NOMO-1 (cell line): Measurements from ENCODE around the gene SGMS1.
A peak's percentile ranks its signal among the peaks of the same experiment; 100 is the strongest.
"Not testable (repeated sequence)": the region's sequence is repeated elsewhere in the genome, so short reads cannot be mapped to it uniquely, and the experiment has no call there.

ENCODE experiments used
- DNase-seq, 2 experiments: peaks; one replicate each; lab custom pipeline; 2025; ENCODE audit not compliant: unreplicated experiment in 2 of 2; lab: John Stamatoyannopoulos, UW

Gene SGMS1

GRCh38 chr10:50437248-50437647 is 186.5 kb downstream of the SGMS1 start:
- DNase-seq = no peak

- no peak for DNase-seq
These were observed 187.0 kb downstream of the SGMS1 start for GRCh38 chr10:50436805-50437204.

- no peak for DNase-seq
These were observed 191.3 kb downstream of the SGMS1 start for GRCh38 chr10:50432211-50433009.

DNA sequence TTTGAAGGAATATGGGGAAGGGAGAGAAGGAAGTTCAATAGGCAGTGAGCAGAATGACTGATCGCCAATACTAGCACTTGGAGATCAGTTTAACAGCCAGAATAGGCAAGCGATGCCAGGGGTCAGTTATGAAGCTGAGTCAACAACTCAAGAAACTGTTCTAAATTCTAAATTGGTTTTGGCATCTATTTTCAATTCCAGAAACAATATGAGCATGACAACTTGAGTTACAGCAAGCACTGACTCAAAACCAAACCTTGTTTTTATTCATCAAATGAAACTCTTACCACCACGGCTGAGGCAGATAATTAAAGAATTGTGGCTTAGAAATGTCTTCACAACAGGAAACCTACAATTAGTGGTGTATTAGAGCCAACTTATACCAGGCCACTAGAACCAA is 192.0 kb downstream of the SGMS1 start:
- DNase-seq = peak; percentile 44 to 70

DNA sequence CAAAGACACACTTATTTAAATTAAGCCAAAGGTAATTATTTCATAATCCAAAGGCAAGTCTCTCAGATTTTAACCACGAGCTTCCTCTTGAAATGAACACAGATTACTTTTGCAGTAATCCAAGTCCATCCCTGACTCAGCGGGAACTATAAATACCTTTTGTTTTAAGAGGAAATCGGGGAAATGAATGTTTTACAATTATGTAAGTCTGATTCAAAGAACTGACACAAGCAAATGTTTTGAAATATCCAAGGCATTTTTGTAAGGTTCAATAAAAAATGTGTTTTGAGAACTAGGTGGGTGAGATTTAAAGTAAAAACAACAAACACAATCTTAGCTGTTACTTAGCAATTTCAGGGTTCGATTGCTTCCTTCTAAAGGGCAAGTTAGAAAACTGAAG is 192.6 kb downstream of the SGMS1 start:
- peak; percentile 28 to 86 for DNase-seq

- DNase-seq = no peak
These were observed 197.3 kb downstream of the SGMS1 start for GRCh38 chr10:50426485-50426884.

DNA sequence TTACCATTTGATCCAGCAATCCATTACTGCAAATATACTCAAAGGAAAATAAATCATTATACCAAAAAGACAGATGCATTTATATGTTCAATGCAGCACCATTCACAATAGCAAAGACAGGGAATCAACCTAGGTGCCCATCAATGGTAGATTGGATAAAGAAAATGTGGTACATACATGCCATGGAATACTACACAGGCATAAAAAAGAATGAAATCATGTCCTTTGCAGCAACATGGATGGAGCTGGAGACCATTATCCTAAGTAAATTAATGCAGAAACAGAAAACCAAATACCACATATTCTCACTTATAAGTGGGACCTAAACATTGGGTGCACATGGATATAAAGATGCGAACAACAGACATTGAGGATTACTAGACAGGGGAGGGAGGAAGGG is 198.5 kb downstream of the SGMS1 start:
- DNase-seq = not testable (repeated sequence)

DNA sequence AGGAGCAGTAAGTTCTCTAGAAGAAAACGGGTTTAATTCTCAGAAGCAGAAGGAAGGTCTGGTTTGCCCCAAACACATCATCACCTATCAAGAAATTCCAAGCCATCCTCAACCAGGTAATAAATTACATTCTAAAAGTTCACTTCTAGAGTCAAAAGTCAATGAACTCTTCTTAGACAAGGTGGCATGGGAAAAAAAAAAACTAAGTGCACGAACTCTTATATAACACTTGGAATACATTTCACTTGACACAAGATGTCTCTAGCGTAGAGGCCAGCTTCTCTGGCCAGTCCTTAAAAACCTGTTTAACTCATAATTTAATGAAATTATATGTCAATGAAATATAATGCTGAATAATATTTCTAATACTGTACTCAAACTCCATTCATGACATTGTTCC is 200.3 kb downstream of the SGMS1 start:
- no peak for DNase-seq

- no peak for DNase-seq
These were observed 201.5 kb downstream of the SGMS1 start for GRCh38 chr10:50422259-50422658.

DNA sequence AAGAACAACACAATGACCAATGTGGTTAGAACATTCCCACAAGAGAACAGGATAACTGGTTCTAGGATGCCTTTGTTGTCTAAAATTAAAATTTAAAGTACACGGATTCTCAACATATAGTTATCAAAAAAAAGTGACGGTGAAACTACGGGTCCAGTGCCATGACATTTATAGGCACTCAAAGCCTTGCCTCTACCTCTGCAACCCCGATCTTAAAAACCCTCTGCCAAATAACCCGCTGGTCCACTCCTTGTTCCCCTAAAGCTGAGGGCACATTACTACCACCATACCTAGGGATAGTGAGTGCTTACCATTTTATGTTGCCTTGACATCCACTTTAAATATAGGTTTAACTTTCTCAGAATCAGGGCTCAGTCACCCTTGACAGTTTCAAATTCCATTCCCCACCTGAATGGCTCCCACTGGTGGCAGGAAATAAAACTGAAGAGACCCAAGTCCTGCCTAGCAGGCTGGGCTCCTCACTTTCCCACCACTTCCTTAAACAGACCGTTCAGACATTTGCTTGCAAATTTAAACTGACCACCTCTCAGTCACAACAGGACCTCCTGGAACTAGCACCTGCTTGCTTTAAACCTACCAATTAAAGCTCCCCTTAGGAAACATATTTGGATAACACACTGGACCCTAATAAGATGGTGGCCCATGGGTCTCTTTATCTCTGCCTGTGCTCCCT is 202.6 kb downstream of the SGMS1 start:
- DNase-seq = peak; percentile 43 to 68

DNA sequence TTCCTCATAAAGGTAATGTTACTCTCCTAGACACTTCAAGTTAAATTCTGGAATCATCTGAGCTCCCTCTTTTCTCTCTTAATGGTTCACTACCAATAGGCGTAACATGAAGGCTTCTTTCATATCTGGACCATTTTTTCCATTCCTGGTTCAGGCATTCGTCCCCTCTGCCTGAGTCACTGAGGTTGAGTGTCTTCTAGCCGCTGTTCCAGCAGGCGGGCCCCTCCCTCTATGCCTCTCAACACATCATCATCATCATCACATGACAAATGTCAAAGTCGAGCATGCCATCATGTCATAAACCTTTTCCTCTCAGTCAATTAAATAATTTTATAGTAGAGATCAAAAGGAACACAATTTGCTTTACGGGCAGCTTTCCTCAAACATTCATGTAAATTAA is 203.6 kb downstream of the SGMS1 start:
- no peak for DNase-seq

DNA sequence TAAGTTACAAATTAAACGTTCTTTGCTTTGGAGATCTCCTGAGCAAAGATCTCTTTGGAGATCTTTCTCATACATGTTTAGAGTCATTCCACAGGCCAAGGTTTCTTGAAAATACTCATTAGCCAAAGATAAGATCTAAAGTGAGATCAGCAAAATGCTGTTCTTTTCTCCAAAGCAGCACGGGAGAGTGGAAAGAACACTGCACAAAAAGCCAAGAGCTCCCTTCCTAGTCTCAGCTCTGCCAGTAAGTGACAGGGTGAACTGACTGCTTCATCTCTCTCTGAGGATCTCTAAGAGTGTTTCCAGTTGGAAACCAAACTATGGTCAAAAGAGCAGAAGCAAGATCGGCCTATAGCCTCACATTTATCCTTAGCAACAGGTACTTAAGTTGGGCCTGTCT is 204.0 kb downstream of the SGMS1 start:
- DNase-seq = no peak

DNA sequence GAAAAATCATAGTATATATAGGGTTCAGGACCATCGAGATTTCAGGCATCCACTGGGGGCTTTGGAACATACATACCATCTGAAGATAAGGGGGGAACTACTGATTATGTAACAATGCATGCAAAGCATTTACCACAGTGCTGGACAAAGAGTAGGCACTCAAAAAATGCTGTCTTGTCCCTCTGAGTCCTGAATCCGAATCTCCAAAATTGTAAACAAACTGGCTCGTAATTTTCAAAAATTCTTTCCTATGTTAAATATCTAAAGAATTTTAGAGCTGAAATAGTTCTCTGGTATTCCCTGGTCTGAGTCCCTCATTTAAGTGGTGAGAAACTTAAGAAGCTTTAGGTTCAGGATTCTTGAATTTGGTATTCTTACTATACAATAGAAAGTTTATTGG is 204.7 kb downstream of the SGMS1 start:
- no peak for DNase-seq

DNA sequence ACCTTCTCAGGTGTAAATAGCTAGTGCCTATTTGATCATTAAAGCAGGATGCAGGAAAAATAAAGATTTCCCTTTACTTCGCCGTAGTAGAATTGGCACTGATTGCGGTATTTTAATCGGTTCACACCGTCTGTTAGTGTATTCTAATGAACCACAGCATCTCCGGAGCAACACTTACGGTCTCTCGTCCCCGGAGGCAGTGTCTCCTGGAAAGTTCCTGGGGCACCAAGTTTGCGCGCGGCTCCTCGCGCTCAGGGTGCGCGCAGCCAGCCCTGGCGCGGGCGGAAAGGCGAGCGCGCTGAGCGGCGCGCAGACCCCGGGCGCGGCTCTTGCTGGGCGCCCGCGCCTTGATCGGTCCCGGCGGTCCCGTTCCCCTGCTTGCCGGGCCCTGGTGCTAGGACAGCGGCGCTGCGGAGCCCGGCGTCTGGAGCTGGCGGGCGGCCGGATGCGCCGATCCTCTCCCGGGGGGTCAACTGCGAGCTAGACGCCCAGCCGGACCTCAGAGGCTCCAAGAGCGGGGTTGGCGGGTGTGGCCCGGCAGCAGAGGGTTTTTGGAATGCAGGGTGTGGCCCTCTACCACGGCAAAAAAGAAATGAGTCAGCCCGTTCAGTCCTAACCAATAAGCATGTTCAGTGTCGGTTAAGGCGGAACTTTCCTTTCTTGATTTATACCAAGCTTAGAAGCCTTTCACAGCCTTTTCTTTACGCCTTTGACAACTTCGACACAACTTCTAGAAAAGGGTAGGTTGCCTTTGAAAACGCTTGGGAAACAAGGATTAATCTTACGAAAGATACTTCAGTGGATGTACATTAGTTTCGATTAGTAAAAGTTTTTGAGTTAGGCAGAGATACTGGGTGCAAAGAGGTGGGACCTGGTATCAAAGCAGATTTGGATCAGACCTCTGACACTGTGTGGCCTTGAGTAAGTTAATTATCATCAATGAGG is 205.6 kb downstream of the SGMS1 start:
- DNase-seq = peak; percentile 79 to 90

GRCh38 chr10:50417486-50417885 is 206.3 kb downstream of the SGMS1 start:
- DNase-seq = peak; percentile 29 to 58

DNA sequence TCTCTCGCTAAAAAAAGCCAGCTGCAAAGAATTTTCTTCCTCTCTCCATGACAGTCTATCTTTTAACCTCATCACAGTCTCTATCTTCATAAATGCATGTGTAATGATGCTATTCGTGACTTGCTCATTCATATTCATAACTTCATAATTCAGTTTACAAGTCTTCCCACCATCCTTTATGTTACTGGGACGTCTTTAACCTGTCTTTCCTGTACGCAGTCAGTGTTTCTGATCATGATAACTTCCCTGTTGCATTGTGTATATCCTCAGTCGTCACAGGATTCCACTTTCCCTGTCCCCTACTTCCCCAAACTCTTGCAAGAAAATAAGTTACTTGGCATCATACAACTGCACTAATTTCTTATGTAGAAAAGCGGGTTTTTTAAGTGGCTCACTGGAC is 206.9 kb downstream of the SGMS1 start:
- DNase-seq = no peak

GRCh38 chr10:50416181-50416824 is 207.5 kb downstream of the SGMS1 start:
- no peak for DNase-seq

DNA sequence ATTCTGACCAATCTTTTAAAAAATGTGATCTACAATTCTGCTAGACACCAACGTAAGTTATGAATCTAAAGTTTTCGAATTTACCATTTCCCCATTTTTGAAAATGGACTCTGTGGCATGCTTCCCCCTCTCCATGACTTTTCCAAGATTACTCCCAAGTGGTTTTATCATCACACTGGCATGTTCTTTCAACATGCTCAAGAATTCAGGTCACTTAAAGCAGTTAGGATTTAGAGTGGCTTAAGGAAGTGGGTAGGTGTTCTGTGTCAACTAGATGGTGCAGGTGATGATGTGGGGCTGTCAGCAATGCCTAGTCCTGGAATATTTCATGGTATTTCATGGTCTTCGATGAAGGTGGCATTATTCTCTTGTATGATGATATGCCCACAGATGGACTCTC is 208.5 kb downstream of the SGMS1 start:
- DNase-seq = no peak

GRCh38 chr10:50410066-50410811 is 213.5 kb downstream of the SGMS1 start:
- no peak for DNase-seq
